CMK (cell line): ENCODE data around the gene ACSM2B.
"Not testable (repeated sequence)": the region's sequence is repeated elsewhere in the genome, so short reads cannot be mapped to it uniquely, and the experiment has no call there.

Experiments
- DNase-seq: peaks from one replicate; pipeline ENCODE4 v3.0.0-alpha.2; 2010; ENCODE audit warnings: low read depth

The ACSM2B gene

GRCh38 chr16:20531795-20532194 lies 44.4 kb downstream of the ACSM2B start:
- DNase-seq = not testable (repeated sequence)

- DNase-seq = no peak
These were observed 56.1 kb downstream of the ACSM2B start for GRCh38 chr16:20520103-20520502.

GRCh38 chr16:20519231-20519630 lies 56.9 kb downstream of the ACSM2B start:
- no peak for DNase-seq

- DNase-seq = no peak
These were observed 59.0 kb downstream of the ACSM2B start for GRCh38 chr16:20517149-20517548.

- no peak for DNase-seq
These were observed 60.5 kb downstream of the ACSM2B start for GRCh38 chr16:20515688-20516090.

- DNase-seq = no peak
These were observed 65.8 kb downstream of the ACSM2B start for GRCh38 chr16:20510323-20510722.

GRCh38 chr16:20507280-20507679 lies 68.9 kb downstream of the ACSM2B start:
- no peak for DNase-seq

GRCh38 chr16:20504418-20504817 lies 71.7 kb downstream of the ACSM2B start:
- no peak for DNase-seq

- not testable (repeated sequence) for DNase-seq
These were observed 84.7 kb downstream of the ACSM2B start for GRCh38 chr16:20491448-20491847.

GRCh38 chr16:20490994-20491393 lies 85.2 kb downstream of the ACSM2B start:
- DNase-seq = not testable (repeated sequence)
